Eye (tissue), 1 donor: Measurements from ENCODE around the gene KRTAP10-1.

ENCODE experiments used
- DNase-seq: peaks from one replicate; pipeline ENCODE4 v3.0.0-alpha.2; 2015

KRTAP10-1 gene

GRCh38 chr21:44547656-44548331 lies 7.8 kb upstream of the KRTAP10-1 start:
- peak; percentile 11 for DNase-seq

- no peak for DNase-seq
Measured at GRCh38 chr21:44544566-44544965, 4.6 kb upstream of the KRTAP10-1 start.

GRCh38 chr21:44542716-44543115 lies 2.7 kb upstream of the KRTAP10-1 start:
- no peak for DNase-seq

GRCh38 chr21:44540741-44541288 lies 820 bp upstream of the KRTAP10-1 start:
- no peak for DNase-seq

GRCh38 chr21:44539046-44539445 lies 949 bp downstream of the KRTAP10-1 start:
- DNase-seq = no peak

- no peak for DNase-seq
Measured at GRCh38 chr21:44537930-44538911, 1.8 kb downstream of the KRTAP10-1 start.

GRCh38 chr21:44535963-44536362 lies 4.0 kb downstream of the KRTAP10-1 start:
- DNase-seq = no peak

GRCh38 chr21:44534688-44535087 lies 5.3 kb downstream of the KRTAP10-1 start:
- DNase-seq = no peak

GRCh38 chr21:44533891-44534627 lies 5.9 kb downstream of the KRTAP10-1 start:
- no peak for DNase-seq

DNA sequence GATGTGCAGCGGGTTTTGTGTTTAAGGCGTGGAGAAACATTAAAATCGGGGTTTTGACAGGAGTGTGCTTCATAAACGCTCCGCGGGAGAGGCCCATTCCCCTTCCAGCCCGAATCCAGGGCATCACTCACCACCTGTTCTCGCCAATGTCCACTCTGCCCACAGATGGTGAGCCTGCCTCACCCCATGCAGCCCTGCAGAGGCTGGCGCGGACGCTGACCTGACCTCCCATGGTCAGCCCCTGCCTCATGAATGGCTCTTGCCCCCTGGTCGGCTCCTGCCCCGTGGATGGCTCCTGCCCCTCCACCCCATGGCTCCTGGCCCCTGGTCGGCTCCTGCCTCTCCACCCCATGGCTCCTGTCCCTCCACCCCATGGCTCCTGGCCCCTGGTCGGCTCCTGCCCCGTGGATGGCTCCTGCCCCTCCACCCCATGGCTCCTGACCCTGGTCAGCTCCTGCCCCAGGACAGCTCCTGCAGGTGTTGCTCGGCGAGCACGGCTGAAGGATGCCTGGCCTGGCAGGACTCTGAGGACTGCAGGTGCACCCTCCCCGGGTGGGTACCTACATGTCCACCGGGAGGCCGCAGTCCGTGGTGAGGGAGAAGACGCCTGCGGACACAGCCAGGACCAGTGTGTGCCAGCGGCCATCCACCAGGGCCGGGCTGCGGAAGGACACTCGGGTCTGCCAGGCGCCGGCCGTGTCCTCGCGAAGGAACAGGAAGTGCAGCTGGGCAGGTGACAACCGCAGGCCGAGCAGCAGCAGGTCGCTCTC lies 6.7 kb downstream of the KRTAP10-1 start:
- DNase-seq = no peak

- DNase-seq = no peak
Measured at GRCh38 chr21:44532712-44533111, 7.3 kb downstream of the KRTAP10-1 start.

GRCh38 chr21:44531606-44532564 lies 8.1 kb downstream of the KRTAP10-1 start:
- peak; percentile 12 for DNase-seq

DNA sequence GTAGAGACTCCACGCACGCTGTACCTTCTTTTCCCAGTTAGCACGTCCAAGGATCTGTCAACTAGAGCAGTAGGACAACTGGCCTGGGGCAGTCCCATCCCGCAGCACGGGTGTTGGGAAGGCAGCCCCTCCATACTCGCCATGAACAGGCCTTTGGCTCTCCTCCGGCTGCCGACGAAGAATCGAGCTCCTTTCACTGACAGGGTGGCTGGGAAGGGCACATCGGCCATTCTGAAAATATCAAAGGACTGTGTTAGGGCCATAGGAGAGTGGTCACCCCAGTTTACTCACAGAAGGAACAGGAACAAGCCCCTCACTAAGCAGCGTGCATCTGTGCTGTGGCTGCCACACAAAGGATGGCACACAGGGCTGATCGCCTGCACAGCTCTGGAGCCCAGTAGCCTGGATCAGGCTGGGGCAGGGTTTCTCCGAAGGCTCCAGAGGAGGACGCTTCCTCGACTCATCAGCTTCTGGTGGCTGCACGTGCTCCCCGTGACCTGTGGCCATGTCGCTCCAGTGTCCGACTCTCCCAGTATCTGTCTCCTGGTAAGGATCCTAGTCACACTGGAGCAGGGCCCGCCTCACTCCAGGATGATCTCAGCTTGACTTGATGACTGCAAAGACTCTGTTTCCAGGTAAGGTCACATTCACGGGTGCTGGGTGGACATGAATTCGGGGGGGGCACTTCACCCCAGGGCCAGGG lies 8.9 kb downstream of the KRTAP10-1 start:
- no peak for DNase-seq

DNA sequence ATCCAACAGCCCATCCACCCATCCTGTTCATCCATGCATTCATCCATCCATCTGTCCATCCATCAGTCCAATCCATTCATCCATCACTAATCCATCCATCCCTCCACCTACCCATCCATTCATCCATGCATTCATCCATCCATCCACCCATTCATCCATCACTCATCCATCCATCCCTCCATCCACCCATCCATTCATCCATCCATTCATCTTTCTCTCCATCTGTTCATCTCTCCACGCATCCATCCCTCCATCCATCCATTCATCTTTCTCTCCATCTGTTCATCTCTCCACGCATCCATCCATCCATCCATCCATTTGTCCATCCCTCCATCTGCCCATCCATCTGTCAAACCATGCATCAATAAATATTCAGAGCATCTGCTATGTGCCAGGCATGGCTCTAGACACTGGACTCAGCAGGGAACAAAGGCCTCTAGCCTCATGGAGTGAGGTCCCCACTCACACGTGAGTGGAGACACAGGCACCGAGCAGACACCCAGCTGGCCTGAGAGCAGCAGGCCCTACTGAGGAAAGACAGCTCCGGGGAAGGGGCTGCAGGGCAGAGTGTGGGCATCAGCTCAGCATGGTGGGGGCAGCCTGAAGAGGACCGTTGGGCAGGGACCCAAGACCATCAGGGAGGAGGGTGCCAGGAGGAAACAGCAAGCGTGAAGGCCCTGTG lies 9.6 kb downstream of the KRTAP10-1 start:
- peak; percentile 14 for DNase-seq

DNA sequence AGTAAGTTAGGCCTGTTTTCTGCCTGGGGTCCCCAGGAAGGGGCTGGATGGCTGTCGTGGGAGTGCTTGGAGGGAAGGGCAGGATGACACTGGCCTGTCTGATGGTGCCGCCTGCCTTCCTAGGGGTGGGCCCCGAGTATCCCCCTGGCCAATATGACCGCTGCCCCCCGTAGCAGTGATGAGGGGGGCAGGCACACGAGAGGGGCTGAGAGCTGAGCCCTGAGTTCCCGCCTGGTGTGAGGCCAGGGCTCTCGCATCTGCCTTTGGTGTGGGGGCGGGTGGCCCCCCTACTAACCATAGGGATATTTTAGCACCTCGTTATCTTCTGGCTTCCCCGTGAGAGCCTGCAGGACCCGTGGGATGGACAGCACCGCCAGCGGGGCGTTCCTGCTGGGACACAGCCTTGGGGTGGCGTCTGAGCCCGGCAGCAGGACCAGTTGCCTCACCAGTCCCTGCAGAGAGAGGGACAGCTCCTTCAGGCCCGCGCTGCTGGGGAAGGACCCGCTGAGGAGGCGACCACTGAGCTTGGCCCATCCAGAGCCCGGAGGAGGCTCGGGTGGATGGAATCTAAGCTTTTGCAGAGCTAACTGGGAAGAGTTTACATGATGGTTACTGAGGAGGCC lies 10.4 kb downstream of the KRTAP10-1 start:
- no peak for DNase-seq

GRCh38 chr21:44529011-44529421 lies 11.0 kb downstream of the KRTAP10-1 start:
- no peak for DNase-seq

GRCh38 chr21:44528634-44528995 lies 11.4 kb downstream of the KRTAP10-1 start:
- DNase-seq = no peak

DNA sequence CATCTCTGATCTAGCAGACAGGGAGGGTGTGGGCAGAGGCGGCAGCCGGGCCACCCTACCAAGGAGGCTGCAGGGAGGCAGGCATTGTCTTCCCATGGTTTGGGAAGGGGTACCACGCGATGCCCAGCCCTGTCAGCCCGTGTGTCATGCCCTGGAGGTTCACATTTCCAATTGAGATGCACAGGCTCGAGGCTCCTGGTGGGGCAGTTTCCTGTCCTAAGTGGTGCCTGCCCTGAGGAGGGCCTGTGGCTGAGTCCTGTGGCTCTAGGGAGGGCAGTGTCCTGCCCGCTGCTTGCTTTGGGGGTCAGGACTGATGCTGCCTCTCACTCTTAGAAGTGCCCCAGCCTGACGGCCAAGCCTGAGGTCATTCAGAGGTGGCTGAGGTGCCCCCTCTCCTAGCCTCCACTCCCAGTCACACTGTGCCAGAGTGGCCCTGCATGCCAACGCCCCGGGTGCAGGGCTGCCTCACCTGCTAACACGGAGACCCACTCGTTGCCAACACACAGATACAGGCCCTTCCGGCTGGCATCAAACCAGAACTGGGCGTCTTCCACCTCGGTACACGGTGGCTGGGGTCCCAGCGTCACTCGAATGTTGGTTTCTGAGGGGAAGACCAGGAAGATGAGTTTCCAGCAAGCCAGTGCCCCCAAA lies 11.9 kb downstream of the KRTAP10-1 start:
- DNase-seq = no peak
